ENCODE measurements around the gene ST6GAL1. TPM values are rescaled to one million over a fixed set of nuclear protein-coding genes. Genes with fewer than 3 reads are reported as not detected.

The ST6GAL1 gene
- total and polyA plus RNA-seq, 2 of the 13 experiments (the other 11 are each of a cell fraction or from before 2014, with no cell fraction given) = 79.9 to 164 TPM

- TF ChIP-seq THRA (CRISPR knock-in tag; IDR thresholded peaks at IDR 0.05; ENCODE audit: borderline replicate concordance) (no peak), REST (IDR thresholded peaks at IDR 0.05; ENCODE audit: borderline replicate concordance in 1 of 2, low read depth in 1 of 2, low read length in 2 of 2) (no peak), ZNF530 (CRISPR knock-in tag; IDR thresholded peaks at IDR 0.05; ENCODE audit: low read depth) (no peak), ZC3H4 (CRISPR knock-in tag; IDR thresholded peaks at IDR 0.05; ENCODE audit: borderline replicate concordance) (0 out of 2 replicates have a peak, but pooled peaks have one; percentile 33), KMT2A (CRISPR knock-in tag; IDR thresholded peaks at IDR 0.05) (peak; percentile 14; the same call in 1 of the 2 replicates), SP4 (CRISPR knock-in tag; IDR thresholded peaks at IDR 0.05) (no peak), NFKBIZ (CRISPR knock-in tag; IDR thresholded peaks at IDR 0.05) (peak; percentile 25; the same call in 1 of the 2 replicates), KDM4B (CRISPR knock-in tag; IDR thresholded peaks at IDR 0.05) (peak; percentile 40; the same call in 1 of the 2 replicates), MEF2D (CRISPR knock-in tag; IDR thresholded peaks at IDR 0.05) (no peak), KAT2B (IDR thresholded peaks at IDR 0.05; ENCODE audit: borderline replicate concordance, low read depth, low read length) (no peak), ZNF781 (CRISPR knock-in tag; IDR thresholded peaks at IDR 0.05; ENCODE audit: borderline replicate concordance, not compliant biosample characterization) (no peak), MTF1 (CRISPR knock-in tag; IDR thresholded peaks at IDR 0.05) (no peak), SPEN (CRISPR knock-in tag; IDR thresholded peaks at IDR 0.05; ENCODE audit: low read depth) (0 out of 2 replicates have a peak, but pooled peaks have one; percentile 22), ATF3 (CRISPR knock-in tag; IDR thresholded peaks at IDR 0.05) (no peak), PRPF4 (IDR thresholded peaks at IDR 0.05; ENCODE audit: low read depth, low read length, poor library complexity, severe bottlenecking) (no peak), THAP11 (CRISPR knock-in tag; IDR thresholded peaks at IDR 0.05) (0 out of 2 replicates have a peak, but pooled peaks have one; percentile 1), ZNF451 (CRISPR knock-in tag; IDR thresholded peaks at IDR 0.05) (no peak), MED1 (CRISPR knock-in tag; IDR thresholded peaks at IDR 0.05) (no peak), ZNF263 (CRISPR knock-in tag; IDR thresholded peaks at IDR 0.05) (no peak), ZNF414 (CRISPR knock-in tag; IDR thresholded peaks at IDR 0.05) (no peak), ZSCAN30 (CRISPR knock-in tag; IDR thresholded peaks at IDR 0.05) (no peak), MTA1 (CRISPR knock-in tag; IDR thresholded peaks at IDR 0.05; ENCODE audit: borderline replicate concordance) (peak; percentile 36; the same call in 1 of the 2 replicates)
Measured at GRCh38 chr3:186930143-186930640, at the start of gene ST6GAL1 (continued).

Data from HepG2 (cell line).